HG03520 (cell line): ENCODE data around the gene GPT2.
"Not testable (repeated sequence)": the region's sequence is repeated elsewhere in the genome, so short reads cannot be mapped to it uniquely, and the experiment has no call there.

ENCODE experiments used
- ATAC-seq: cut with Tn5 transposase; IDR thresholded peaks from one replicate; pipeline ENCODE4 v1.9.1; 2021; ENCODE audit warnings: mild to moderate bottlenecking, moderate library complexity; ENCODE audit not compliant: unreplicated experiment

Gene GPT2

DNA sequence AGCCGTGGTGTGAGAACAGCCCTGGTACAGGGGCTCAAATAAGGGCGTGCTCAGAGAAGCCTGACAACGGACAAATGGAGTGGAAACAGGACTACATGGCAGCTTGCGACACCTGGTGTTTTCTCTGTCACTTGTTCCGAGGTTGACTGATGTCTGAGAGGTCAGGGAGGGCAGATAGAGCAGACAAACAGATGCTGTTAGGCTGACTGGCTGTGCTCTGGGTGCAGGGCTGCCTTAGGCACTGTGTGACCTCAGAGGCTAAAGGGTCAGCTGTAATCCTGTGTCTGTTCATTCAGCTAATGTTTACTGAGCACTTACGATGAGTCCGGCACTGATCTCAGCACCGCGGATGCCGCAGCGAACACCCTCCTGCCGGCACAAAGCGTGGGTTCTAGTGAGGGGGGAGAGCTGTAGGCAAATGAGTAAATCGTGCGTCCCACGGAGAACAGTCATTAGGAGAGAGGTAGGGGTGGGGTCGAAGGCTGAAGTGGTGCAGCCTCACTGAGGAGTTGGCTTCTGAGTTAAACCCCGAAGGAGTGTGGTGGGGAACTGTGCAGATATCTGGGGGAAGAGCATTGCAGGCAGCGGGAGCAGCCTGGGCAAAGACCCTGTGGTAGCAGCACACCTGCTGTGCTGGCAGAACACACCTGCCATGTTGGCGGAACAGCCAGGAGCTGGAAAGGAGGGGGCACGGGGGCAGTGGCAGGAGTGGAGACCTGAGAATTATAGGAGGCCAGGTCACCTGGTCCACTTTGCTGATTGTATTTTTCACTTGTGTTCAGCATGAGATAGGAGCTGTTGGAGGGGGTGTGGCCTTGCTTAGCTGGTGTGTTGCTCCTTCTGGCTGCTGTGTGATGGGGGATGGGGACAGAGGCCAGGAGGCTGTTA is 35.0 kb downstream of the GPT2 start:
- peak; percentile 88 for ATAC-seq

DNA sequence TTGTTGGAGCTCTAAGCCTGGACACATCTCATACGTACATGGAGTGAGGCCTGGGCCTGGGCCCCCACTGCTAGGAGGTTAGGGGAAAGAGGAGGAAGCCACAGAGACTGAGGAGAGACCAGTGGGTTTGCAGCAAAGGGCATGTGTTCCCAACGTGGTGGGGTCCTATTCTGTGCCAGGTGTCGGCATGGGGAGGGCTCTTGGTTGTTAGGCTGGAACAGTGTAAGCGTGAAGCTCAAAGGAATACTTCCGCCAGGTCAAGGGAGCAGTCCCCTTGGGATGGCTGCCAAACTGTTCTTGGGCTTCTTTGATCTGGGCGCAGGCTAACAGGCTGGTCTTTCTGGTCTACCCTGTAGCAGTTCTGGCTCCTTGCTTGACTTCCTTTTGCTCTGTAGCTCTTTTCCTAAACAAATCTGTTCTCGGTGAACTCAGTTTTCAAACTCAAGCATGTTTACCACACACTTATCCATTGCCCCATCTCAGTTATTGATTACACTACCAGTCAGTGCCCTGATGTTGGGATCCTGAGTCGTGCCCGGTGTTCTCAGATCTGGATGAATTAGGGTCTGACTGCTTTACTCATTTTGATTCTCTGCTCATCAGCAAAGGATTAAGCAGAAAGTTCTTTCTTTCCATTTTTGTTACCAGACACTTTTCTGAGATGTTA is 36.4 kb downstream of the GPT2 start:
- no peak for ATAC-seq

DNA sequence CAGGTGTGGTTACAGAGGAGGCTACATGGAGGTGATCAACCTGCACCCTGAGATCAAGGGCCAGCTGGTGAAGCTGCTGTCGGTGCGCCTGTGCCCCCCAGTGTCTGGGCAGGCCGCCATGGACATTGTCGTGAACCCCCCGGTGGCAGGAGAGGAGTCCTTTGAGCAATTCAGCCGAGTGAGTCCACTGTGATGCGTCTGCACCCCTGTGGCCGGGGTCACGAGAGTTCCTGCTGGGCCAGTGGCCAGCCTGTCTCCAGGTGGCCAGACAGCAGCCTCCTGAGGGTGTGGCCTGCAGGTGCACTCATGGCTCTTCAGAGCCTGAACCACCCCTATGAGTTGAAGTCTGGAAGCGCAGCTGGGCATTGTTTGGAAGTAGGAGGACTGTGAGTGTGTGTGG is 38.1 kb downstream of the GPT2 start:
- ATAC-seq = no peak

DNA sequence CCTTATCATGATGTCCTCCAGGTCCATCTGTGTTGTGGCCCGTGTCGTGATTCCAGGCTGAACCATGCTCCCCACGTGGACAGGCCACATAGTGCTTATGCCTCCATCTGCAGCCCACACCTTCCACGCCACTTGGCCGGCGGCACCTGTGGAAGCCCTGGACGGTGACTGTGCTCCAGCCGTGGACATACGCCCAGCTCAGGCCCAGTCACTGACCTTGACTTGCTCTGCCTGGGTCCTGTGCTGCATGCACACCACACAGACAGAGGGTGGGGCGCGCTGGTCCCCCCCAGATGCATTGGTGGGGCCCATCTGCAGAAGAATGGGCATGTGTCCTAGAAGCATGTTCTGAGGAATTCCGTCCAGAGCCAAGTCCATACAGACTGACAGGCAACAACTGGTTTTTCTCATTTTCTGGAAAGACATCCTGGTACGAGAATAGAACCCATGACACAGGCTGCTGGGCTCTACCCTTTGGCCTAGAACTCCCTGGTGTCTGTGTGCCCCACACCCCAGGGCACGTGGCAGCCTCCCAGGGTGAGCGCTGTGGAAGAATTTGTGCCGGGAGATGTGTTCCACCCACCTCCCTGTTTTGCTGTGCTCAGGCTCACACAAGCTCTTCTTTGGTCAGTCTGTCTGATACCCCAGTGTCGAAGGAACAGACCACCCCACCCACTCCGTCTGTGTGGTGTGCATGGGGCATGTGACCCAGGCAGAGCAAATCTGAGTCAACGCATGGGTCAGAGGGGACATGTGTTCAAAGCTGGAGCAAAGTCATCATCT is 39.5 kb downstream of the GPT2 start:
- no peak for ATAC-seq

DNA sequence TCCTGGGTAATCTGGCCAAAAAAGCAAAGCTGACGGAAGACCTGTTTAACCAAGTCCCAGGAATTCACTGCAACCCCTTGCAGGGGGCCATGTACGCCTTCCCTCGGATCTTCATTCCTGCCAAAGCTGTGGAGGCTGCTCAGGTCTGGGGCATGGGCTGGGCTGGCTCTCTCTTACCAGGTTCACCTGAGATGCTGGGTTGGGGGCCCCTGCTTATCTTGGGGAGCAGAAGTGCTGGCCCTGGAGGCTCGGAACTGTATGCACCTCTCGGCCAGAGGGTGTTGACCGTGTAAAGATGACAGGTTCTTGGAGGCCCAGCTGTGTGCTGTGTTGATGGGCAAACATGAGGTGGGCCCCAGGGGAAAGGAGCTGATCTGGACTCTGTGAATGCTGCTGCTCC is 40.2 kb downstream of the GPT2 start:
- ATAC-seq = no peak

DNA sequence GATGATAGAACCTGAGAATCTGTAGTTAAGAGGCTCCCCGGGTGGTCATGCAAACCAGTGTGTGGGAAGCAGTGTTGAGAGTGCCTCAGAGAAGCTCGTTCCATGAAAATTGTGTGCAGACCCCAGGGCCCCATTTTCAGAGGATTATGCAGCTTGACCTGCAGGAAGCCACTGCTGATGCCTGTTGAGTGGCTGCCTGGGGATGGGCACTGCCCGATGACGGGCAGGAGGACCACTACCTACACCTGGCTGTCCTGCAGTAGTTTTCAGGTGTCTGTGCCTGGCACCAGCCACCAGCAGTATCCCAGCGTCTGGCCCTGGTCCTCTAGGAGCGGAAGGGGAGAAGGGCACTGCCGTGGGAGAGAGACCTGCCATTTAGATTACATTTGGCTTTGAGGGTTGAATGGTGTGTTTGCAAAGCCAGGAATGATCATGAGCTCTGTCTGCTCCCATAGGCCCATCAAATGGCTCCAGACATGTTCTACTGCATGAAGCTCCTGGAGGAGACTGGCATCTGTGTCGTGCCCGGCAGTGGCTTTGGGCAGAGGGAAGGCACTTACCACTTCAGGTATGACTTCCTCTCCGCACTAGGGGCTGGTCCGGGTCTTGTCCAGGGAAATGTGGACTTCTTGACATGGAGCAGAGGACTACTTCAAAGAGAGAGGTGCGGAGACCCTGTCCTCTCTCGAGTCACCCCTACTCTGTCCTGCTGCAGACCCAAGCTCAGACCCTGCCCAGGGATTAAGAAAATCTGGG is 42.5 kb downstream of the GPT2 start:
- ATAC-seq = no peak

DNA sequence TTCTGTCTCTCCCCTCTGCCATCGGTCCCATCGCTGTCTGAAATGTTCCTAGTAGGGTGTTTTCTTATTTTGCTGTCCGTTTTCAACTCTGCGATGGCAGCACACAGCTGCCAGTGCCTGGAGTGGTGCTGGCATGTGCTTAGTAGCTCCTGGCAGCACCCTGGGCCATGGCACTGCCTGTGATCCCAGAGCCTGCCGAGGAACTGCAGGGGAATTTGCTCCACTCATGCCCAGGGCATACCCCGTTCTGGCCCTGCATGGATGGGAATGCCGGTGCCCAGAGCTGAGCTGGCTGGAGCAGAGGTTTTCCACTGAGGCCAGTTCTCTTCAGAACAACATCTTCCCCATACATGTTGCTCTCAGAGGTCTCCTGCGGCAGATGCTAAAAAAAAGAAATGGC is 43.1 kb downstream of the GPT2 start:
- ATAC-seq = no peak

DNA sequence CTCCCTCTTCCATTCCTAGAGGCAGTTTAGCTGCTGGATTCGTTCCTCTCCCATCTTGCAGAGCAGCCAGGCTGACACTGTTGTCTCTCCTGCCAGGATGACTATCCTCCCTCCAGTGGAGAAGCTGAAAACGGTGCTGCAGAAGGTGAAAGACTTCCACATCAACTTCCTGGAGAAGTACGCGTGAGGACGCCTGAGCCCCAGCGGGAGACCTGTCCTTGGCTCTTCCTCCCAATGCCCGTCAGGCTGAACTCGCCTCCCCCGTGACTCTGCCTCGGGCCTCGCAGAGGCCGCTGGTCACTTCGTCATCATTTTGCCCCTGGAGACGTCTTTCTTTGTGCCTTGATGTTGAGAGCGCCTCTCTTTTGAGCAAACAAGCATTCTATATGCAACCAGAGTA is 44.6 kb downstream of the GPT2 start:
- no peak for ATAC-seq

DNA sequence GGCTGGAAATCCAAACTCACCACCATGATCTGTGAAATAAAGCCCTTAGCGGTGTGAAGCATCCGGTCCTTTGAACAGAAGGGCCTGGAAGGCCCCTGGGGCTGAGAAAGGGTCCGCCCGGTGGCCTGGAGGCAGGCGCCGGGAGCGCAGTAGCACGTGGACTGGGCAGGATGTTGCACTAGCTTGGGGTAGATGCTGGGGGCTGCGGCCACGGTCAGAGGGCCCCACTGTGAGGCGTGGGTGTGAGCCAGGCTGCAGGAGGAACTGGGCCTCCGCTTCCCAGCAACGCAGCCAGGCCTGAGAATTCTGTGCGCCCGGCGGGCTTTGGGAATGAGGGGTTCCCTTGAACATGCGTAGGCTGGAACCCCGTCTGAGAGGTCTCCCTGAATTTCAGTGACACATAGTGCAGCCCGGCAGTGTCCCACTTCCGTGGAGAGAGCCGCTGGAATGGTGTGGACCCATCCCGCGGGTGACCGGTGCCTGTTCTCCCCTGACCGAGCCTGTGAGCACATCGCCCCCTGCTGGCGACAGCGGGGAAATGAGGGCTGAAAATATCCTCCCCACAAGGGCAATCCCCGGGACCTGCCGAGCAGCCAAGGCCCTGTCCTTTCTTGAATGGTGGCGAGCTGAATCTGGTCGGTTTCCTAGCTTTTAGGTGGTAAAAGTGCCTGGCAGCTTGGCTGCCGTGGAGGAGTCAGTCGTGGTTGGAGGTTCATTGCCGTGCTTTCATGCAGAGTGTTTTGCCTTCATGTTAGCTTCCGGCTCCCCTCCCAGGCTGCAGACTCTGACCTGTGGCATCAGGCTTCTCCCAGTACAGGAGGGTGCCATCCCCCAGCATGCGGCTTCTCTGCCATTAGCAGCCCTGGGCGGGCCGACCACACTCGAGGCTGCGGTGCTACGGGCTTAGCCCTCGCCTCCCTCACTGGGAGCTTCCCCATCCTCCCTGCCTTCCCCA is 45.5 kb downstream of the GPT2 start:
- ATAC-seq = peak; percentile 69

DNA sequence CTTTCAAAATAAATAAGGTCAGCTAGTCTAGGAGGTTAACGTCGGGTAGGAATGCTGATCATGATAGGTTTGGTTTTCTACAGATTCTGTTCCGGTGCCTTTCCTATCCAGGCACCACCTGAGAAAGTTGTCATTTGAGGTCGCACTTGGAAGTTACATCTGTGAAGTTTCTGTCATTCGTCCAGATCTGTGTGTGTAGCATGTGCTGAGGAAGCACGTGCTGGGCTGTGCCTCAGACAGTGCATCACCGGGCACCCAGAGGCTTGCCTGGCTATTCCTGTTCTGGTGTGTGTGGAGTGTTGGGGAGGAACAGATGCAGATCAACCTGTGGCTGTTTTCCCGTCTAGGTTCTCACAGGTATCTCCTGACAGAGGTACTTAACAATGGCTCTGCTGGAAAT is 46.7 kb downstream of the GPT2 start:
- no peak for ATAC-seq

DNA sequence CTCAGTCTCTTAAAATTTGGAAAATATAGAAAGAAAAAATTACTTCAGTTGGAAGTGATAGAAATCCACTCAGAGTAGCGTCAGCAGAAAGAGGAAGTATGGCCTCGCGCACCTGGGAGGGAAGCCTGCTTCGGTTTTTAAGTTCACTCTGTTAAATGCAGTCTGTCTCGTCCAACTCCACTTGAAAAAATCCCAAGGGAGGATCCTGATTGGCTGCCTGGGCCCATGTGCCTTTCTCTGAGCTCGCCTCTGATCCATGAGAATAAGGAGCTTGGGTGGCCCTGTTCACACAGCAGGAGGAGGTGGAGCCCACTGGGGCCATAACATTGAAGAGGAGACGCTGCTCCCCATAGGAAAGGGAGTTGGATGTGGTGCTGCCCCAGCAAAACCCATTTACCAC is 48.6 kb downstream of the GPT2 start:
- ATAC-seq = no peak

DNA sequence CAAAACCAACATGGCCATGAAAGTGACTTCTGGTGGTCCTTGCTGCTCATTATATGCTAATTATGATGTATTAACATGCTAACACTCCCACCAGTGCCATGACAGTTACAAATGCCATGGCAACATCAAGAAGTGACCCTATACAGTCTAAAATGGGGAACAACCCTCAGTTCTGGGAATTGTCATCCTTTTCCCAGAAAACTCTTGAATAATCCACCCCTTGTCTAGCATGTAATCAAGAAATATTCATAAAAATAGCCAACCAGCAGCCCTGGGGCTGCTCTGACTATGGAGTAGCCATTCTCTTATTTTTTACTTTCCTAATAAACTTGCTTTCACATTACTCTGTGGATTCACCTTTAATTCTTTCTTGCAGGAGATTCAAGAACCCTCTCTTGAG is 53.4 kb downstream of the GPT2 start:
- no peak for ATAC-seq

DNA sequence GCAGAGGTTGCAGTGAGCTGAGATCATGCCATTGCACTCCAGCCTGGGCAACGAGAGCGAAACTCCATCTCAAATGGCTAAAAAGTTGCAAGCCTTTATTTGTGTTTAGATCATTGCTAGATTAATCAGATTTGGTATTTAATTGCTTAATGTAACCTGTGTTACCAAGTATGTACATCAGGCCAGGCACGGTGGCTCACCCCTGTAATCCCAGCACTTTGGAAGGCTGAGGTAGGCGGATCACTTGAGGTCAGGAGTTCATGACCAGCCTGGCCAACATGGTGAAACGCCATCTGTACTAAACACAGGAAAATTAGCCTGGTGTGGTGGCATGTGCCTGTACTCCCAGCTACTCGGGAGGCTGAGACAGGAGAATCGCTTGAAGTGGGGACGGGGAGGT is 60.6 kb downstream of the GPT2 start:
- ATAC-seq = not testable (repeated sequence)

DNA sequence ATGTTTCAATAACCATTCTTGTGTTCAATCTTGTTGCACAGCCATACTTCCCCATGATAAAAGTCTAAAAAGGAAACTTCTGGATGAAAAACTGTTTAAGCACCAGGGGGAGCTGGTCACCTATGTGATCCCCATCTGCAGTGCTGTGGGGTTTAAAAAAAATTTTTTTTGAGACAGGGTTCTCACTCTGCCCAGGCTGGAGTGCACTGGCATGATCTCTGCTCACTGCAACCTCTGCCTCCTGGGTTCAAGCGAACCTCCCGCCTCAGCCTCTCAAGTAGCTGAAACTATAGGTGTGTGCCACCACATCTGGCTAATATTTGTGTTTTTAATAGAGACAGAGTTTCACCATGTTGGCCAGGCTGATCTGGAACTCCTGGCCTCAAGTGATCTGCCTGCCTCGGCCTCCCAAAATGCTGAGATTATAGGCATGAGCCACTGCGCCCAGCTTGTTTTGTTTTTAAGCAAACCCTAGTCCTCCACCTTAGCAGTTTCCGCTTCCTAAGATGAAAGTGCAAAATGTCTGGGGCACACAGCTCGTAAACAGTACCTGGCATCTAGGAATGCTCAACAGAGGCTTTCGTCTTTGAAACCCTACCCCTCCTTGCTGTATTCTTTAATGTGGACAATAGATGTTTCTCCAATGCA is 63.9 kb downstream of the GPT2 start:
- peak; percentile 71 for ATAC-seq

DNA sequence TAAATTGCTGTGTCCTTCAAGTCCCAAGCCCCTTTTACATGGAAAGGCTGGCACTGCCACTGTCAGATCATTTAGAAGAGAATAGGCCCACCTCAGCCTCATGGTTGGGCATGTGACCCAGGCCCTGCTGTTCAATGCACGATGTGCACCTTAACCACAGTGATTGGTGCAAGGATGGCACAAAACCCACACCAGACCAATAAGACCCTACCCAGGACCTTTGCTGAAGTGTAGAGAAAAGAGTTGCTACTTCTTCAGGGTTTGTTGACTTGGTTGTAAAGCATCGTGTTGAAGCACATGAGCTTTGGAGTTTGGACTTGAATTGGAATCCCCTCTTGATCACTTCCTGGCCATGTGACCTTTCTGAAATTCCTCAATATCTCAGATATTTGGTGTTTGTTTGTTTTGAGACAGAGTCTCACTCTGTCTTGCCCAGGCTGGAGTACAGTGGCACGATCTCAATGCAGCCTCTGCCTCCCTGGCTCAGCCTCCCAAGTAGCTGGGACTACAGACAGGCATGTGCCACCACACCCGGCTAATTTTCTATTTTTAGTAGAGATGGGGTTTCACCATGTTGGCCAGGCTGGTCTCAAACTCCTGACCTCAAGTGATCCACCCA is 64.5 kb downstream of the GPT2 start:
- ATAC-seq = no peak

DNA sequence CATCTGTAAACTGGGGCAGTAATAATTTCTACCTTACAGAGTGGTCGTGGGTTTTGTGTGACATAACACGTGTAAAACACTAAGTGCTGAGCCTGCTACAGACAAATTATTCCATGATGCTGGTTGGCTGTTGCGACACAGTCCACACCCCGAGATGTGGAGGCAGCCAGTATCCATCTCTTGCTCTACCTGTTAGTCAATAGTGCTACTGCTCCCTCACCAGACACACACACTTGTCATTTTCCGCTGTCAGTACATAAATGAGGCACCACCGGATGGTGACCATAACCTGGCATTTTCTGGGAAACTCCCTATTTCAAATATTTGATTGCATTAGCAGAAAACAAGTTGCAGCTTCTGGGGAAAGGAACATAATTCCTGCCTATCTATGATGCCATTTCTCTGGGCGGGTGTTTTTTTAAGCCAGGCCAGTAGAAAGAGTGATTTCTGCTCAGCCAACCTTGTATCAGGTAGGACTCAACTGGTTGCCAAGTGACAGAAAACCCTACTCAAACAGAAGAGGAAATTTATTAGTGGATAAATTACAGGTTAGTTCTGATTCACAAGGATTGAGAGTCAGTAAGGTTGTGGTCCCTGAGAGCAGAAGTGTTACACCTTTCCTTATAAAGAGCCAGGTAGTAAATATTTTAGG is 65.2 kb downstream of the GPT2 start:
- peak; percentile 50 for ATAC-seq

DNA sequence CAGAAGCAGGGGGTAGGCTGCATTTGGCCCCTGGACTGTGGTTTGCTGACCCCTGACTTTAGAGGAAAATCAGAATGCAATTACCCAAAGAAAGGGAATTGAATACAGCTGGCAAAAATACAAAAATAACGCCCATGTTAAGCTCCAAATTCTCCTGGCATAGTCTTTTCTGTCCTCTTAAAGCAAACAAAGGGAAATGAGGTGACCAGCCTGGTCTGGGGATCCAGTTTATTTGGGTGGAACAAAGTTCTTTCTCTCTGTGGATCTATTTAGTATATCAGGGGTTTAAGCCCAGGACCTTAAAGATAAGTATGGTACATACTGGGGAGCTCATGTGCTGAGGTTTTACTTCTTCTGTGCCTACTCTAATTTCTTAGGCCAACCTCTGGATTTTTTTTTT is 65.8 kb downstream of the GPT2 start:
- ATAC-seq = no peak

DNA sequence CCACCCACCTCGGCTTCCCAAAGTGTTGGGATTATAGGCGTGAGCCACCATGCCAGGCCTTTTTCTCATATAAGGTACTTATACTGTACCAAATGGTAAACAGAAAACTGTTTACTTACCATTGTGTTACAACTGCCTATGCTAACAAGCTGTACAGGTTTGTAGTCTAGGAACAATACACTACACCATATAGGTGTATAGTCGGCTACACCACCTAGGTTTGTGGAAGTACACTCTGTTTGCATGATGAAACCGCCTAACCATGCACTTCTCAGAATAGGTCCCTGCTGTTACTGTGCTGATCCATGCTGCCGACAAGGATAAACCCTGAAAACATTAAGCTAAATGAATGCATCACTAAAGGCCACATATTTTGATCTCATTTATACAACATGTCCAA is 70.4 kb downstream of the GPT2 start:
- no peak for ATAC-seq
